ENCODE measurements around the gene CHRM5. TPM values are rescaled to one million over a fixed set of nuclear protein-coding genes. Genes with fewer than 3 reads are reported as not detected.
A peak's percentile ranks its signal among the peaks of the same experiment; 100 is the strongest.

Gene CHRM5
- total and polyA plus RNA-seq, 8 donors = not detected

GRCh38 chr15:34027606-34028005 lies 59.3 kb downstream of the CHRM5 start:
- 52 to 57% methylated on average over 3 of the region's 3 CpGs for WGBS, 2 donors
- no peaks in the 10 kb centered on the region for H3K9me3 ChIP-seq
- TF ChIP-seq, protein P1, sequence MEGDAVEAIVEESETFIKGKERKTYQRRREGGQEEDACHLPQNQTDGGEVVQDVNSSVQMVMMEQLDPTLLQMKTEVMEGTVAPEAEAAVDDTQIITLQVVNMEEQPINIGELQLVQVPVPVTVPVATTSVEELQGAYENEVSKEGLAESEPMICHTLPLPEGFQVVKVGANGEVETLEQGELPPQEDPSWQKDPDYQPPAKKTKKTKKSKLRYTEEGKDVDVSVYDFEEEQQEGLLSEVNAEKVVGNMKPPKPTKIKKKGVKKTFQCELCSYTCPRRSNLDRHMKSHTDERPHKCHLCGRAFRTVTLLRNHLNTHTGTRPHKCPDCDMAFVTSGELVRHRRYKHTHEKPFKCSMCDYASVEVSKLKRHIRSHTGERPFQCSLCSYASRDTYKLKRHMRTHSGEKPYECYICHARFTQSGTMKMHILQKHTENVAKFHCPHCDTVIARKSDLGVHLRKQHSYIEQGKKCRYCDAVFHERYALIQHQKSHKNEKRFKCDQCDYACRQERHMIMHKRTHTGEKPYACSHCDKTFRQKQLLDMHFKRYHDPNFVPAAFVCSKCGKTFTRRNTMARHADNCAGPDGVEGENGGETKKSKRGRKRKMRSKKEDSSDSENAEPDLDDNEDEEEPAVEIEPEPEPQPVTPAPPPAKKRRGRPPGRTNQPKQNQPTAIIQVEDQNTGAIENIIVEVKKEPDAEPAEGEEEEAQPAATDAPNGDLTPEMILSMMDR (IDR thresholded peaks at IDR 0.05) = no peak
- intact Hi-C loops (cut with DNase I) = no loop called here
- H3K36me3 ChIP-seq = no peaks in the 10 kb centered on the region
- FAIRE-seq = no peak
- no peaks in the 10 kb centered on the region for H3K27me3 ChIP-seq
- no peak overlapping the region for H3K4me3 ChIP-seq
- H3K27ac ChIP-seq = no peak overlapping the region
- ATAC-seq = no peak
- no peak for DNase-seq
- peaks cover 0 to 9% (median 5%) of the 10 kb centered on the region in 3 donors for H3K4me1 ChIP-seq

- Histone ChIP-seq H3K27ac (no peak overlapping the region), H3K36me3 (no peaks in the 10 kb centered on the region), H3K4me3 (no peak overlapping the region), H3K27me3 (no peaks in the 10 kb centered on the region), H3K9me3 (no peaks in the 10 kb centered on the region), H3K4me1 (peaks cover 0 to under 1% (median 0%) of the 10 kb centered on the region in 3 donors)
- FAIRE-seq (no peak), DNase-seq (no peak), ATAC-seq (no peak)
- intact Hi-C loops (cut with DNase I) = no loop called here
- TF ChIP-seq, protein P1 (IDR thresholded peaks at IDR 0.05) = no peak
- WGBS, 2 donors = 87 to 93% methylated on average over 10 of the region's 10 CpGs
These were observed 63.9 kb downstream of the CHRM5 start for GRCh38 chr15:34031987-34032760.

DNA sequence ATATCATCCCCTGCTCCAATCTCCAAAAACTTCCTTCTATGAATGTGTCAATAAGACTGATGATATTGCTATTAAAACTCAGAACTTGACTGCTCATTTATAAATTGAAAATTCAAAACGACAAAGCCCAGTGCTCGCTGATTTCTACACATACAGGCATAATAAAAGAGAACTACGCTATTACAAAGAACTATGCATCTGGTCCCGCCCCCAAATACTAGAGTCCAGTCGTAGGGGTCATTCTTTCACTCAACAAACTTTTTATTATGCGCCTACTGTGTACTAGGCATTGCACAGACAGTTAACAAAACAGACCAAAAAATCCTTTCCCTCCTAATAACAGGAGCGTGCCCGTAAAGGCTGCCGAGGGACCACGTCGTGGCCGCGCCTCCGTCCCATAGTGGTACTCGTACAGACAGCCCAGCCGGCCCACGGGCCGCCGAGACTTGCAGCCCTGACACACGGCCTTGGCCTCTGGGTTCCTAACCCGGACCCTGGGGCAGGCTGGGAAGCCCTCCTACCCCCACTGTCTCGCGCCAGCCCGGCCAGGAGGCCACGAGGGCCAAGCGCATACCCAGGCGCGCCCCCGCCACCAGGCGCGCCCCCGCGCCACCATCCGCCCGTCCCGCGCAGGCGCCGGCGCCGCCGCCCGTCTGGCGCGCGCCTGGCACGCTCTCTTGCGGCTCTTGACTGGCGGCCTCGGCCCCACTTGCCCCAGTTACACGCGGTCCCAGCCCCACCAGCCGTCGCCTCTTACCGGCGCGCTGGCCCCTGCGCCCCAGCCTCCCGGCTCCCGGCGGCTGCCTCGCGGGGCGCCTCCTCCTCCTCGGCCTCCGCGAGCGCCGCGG lies 70.0 kb downstream of the CHRM5 start:
- DNase-seq = peak; percentile 68 to 91 (median 81)
- H3K36me3 ChIP-seq = no peaks in the 10 kb centered on the region
- intact Hi-C loops (cut with DNase I) = no loop called here
- WGBS, 2 donors = 0% methylated on average over 42 to 69 of the region's 70 CpGs
- ATAC-seq = peak; percentile 93 to 95 (median 95)
- H3K4me1 ChIP-seq = peaks cover 3 to 5% (median 4%) of the 10 kb centered on the region in 3 donors
- no peak for FAIRE-seq
- H3K9me3 ChIP-seq = no peaks in the 10 kb centered on the region
- no peaks in the 10 kb centered on the region for H3K27me3 ChIP-seq
- H3K27ac ChIP-seq = peak overlapping the region; percentile 68 to 89 (median 79)
- peak overlapping the region; percentile 70 to 89 (median 79) for H3K4me3 ChIP-seq
- TF ChIP-seq, protein P1 (IDR thresholded peaks at IDR 0.05) = no peak

- no peak for FAIRE-seq
- peaks cover 3 to 5% (median 4%) of the 10 kb centered on the region in 3 donors for H3K4me1 ChIP-seq
- peak; percentile 62 to 78 (median 72) for ATAC-seq
- H3K27ac ChIP-seq = peak within 1 kb of the TSS; percentile 68 to 89 (median 79)
- H3K27me3 ChIP-seq = no peaks in the 10 kb centered on the region
- no peaks in the 10 kb centered on the region for H3K36me3 ChIP-seq
- no peaks in the 10 kb centered on the region for H3K9me3 ChIP-seq
- intact Hi-C loops (cut with DNase I) = no loop called here
- peak within 1 kb of the TSS; percentile 70 to 89 (median 79) for H3K4me3 ChIP-seq
- TF ChIP-seq, protein P1 (IDR thresholded peaks at IDR 0.05) = no peak
- peak; percentile 40 to 83 (median 60) for DNase-seq
- 1% methylated on average over 68 to 82 of the region's 82 CpGs for WGBS, 2 donors
These were observed 70.8 kb downstream of the CHRM5 start, which contains the start of gene AVEN for GRCh38 chr15:34038871-34039789. Gene AVEN, minus strand, starts transcription at chr15:34039204. Its CDS starts 158 bp downstream, at chr15:34039046.

Measured in pancreas (tissue), 10 donors.